Endometrium (tissue), 2 donors: Measurements from ENCODE around the gene MCF2L2.

Source experiments
- FAIRE-seq: peaks from 2 replicates; lab custom pipeline; 2012; peaks lifted over from hg19 to GRCh38; lab: Jason Lieb, UNC
- donor health status: control.
- donor health status: control.

The MCF2L2 gene

DNA sequence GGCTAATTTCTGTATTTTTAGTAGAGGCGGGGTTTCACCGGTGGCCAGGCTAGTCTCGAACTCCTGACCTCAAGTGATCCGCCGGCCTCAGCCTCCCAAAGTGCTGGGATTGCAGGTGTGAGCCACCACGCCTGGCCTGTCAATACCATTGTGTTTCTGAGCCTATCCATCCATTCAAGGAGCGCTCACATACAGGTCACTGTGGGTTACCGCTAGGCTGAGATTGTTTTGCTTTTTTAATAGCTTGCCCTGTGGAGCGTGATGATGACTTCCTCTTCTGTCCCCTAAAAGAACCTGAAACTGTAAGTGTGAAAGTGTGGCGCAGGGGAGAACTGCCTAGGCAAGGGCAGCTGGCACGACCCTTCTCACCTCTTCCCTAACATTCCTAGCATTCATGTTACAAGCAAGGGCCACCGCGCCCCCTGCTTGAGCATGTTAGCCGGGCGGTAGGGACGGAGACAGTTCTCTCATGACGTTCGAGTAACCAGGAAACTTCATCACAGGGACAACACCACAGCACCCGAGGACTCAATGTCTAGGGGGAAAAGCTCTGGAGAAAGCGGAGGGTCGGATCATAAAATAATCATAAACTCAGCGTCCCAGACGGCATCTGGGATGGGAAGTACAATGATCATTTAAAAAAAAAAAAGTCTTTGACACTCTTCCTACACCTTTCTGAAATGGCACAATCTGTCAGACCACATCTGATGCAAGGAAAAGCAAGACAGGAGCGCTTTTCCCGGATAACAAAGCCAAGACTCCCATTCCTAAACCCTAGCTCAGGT, 266.7 kb downstream of the MCF2L2 start:
- no peak for FAIRE-seq

DNA sequence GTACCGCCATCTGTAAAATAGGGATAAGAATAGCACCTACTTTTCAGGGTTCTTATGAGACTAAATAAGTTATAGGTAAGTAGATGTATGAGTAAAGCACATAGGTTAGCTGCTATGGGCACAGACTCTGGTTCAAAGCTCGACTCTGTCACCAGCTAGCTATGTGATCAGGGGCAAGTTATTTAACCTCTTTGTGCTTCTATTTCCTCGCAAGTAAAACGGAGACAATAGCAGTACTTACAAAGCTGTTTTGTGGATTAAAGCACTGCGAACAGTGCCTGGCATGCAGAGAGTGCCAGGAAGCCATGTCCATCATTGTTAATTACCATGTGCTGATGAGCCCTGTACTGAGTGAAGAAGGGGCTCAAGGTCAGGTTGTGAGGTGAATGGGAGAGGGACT, 267.8 kb downstream of the MCF2L2 start:
- no peak for FAIRE-seq

DNA sequence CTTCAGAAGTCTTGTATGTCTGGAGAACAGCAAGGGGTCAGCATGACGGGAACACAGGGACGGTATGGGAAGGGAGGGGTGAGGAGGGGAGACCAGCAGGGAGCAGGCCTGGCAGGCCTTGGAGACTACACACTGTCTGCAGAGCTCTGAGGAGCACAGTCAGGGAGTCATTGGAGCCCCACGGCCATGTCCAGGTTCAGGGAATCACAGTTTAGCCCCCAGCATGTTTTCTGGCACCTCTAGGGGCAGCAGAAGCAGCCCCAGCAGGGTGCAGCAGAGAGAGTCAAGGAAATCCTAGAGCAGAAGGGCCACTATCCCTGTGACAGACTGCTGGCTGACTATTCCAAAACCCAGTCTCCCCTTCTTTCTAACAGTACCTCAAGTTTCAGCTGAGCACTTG, 269.1 kb downstream of the MCF2L2 start:
- FAIRE-seq, result no peak

DNA sequence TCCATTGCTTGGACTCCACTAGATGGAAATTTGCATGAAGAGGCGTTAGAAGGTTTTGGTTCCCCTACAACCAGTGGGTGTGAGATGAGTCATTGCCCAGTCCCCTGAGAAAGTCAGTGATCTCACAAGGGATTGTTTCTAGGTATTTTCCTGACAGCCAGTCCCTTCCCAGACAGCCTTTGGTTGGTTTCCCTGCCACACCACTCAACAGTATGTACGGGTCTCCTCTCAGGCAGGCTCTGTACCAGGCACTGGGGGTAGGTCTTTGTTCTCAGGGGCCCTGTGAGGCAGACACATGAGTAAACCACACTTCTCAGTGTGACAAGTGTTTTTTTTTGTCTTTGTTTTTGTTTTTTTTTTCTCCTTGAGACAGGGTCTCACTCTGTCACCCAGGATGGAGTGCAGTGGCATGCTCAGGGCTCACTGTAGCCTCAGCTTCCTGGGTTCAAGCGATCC, 269.8 kb downstream of the MCF2L2 start:
- no peak for FAIRE-seq

DNA sequence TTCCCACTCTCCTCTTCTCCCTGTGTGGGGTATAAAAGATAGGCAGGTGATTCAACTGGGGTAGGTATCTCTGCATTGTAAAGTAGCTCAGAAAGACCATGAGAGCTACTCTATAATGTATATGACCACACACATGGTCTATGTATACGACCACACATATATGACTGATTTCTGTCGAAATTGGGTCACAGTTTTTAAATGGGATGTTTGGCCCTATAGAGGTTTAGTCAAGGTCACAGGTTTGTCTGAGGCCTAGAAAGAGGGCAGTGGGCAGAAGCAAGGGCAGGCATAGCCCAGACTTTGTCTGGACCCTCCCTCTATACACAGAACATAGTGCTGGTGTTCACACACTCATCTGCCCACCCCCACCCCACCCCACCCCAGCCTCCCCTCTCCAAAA, 270.3 kb downstream of the MCF2L2 start:
- no peak for FAIRE-seq

DNA sequence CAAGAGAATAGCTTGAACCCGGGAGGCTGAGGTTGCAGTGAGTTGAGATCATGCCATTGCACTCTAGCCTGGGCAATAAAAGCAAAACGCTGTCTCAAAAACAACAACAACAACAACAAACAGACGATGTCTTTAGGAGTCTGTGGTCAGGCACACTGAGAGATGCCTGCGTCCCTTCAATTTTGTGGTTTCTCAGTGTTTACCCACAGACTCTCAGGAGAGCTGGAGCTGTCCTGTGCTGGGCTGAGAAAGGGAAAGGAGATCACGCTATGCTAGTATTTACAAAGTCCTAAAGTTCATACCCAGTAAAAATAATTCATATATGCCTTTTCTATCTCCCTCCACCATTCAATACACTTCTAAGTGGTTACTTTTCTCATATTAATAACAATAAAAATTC, 272.2 kb downstream of the MCF2L2 start:
- FAIRE-seq, result no peak

DNA sequence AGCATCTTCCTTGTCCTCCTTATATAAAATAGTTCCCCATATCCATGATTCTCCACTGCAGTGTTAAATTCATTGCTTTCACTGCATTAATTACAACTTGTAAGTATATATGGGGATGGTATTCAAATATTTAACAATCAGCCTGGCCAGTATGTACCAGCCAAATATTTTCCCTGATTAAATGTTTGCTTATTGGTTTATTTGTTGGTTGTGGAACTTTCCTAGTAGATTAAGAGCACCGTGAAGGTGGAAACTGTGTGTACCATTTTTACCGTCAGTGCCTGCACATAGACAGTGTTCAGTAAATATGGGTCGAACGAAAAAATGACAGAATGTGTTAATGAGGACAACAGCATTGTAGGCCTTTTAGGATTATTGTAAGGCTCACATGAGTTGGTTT, 272.9 kb downstream of the MCF2L2 start:
- no peak for FAIRE-seq

DNA sequence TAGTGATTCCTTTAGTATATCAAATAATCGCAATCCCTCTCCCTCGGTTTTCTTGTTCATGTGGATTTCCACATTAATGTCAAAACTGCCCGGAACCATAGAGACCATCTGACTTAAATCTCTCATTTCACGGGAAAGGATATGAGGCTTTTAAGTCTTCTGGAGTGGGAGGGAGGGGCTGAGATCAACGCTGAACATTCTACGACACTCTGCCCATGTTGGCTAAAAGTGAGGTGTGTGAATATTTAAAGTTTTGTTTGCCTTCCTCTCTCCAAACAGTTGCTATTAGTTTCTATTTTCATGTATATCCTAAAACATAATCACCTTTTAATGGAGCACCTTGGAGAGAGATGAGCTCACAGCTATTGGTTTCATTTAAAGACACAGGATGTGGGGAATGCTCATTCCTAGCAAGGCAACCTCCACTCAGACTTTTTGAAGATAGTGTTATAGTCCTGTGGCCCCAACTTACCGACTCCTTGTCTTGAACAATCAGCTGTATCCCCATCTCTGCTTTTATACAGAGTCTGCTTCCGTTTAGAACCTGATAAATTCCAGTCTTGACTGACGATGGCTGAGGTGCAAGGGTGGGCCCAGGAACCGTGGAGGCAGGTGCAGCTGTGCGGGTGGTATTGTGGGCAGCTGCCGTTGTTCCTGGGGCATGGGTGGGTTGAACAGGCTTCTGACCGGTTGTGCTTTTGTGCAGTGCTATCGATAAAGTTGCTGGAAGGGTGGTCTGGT, 275.0 kb downstream of the MCF2L2 start:
- no peak for FAIRE-seq

DNA sequence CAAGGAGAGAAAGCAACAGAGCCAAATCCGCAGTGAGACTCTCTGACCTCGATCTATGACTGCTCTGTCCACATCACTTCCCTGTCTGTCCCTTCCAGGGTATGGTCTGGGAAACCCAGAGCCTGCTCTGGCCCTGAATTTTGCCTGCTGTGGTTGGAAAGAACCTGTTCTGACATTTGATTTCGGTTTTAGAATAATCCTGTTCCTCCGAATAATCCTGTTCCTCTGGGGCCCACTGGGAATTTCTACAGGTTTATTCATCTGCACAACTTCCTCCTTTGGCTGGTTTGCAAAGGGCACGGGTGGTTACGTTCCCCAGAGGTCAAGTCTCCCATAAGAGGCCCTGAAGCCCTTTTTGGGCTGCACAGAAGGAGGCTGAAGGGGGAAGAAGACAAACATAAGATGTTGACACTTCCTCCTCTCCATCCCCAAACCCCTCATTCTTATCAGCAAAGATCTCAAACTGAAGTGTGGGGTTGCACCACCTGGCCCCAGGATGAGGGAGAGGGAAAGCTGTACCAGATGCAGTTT, 276.5 kb downstream of the MCF2L2 start:
- FAIRE-seq, result no peak

DNA sequence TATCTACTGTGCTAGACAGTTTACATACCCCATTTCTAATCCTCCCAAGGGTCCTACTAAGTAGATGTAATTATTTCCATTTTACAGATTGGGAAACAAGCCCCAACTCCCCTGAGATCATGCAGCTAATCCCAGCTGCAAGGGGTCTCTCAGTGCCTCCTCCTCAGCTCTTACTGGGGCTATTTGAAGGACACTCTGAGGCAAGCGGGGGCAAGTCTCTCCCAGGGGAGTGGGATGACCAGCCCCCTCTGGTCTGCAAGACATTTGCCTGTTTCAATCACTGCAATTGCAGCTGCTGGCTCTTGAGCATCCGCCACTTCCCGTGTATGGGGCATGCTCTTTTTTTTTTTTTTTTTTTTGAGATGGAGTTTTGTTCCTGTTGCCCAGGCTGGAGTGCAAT, 277.3 kb downstream of the MCF2L2 start:
- FAIRE-seq, result no peak

DNA sequence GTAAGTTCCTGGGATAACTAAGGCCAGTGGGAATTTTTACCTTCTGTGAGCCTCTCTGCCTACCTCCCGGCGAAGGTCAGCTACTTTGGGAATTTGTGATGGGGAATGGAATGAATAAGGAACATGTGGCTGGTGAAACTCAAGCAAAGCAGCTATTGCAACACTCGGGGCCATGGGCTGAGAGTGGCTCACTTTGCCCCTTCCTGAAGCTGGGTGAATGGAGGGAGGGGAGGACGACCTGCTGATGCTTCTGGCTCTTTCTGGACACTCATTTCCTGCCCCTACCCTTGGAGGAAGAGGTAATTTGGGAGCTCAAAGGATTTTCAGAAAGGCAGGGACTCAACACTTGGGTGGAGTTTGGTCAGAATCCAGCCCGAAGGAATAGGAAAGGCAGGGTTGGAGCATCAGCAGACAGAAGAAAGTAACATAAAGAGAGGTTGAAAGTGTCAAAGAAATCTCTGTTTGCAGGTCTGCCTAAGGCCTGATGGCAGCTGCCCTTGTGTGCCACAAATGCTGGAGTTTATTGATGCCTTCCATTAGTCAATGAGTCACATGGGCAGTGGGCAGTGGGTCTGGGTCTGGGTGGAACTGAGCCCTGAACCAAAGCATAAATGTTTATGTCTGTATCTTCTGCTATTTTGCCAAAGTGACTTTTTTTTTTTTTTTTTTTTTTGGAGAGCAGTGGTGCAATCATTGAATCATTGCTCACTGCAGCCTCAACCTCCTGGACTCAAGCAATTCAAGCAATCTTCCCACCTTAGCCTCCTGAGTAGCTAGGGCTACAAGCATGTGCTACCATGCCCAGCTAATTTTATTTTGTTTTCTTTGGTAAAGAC, 278.3 kb downstream of the MCF2L2 start:
- FAIRE-seq, result no peak

DNA sequence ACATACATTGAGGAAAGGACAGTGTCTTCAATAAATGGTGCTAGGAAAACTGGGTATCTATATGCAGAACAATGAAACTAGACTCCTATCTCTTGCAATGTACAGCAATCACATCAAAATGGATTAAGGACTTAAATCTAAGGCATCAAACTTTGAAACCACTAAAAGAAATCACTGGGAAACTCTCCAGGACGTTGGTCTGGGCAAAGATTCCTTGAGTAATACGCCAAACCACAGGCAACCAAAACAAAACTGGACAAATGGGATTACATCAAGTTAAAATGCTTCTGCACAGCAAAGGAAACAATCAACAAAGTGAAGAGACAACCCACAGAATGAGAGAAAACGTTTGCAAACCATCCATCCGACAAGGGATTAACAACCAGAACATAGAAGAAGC, 280.4 kb downstream of the MCF2L2 start:
- no peak for FAIRE-seq

DNA sequence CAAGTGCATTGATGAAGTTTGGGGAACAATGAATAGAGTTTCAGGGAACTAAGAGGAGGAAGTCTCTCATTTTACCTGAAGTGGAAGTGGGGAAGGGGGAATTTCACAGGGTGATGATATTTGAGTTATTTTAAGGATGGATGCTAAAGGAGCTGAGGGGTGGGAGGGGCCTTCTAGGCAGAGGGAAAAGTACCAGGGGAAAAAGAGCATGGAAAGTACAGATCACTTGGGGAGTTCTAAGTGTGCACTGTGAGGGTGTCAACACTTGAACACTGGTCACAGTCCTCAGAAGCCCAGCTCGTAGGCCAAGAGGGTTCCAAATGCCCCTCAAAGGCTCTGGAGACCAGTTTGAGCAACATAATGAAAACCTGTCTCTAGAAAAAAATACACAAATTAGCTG, 284.1 kb downstream of the MCF2L2 start:
- FAIRE-seq, result no peak

DNA sequence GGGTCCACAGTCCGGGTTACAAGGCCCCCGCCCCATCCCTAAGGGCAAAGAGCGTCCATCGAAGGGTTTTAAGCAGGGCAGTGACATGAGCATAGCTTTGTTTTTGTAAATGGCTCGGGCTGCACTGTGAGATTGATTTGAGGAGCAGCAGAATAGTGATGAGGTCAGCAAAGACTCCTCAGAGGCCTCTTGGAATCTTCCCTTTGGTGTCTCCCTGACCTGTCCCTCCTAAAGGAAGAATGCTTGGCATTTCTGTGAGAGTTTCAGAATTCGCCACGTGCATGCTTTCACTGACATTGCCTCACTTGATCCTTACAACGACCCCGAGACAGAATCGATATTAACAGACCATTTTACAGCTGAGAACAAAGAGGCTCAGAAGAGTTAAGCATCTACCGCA, 286.2 kb downstream of the MCF2L2 start:
- no peak for FAIRE-seq

DNA sequence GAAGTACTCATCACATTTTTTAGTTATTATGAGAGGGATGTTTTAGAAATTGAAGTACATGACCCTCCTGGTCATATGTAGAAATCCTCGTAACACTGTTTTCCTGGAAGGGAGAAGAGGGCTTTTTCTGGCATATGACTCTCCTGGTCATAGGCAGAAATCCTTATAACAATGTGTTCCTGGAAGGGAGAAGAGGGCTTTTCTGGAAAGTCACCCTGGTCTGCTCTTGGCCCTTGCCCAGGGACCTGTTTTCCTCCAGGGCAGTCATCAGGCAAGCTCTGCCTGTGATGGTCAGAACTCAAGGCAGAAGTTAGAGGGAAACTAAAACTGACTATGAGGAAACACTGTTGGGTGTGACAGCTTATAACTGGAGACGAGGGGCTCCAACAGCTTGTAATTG, 293.6 kb downstream of the MCF2L2 start:
- FAIRE-seq, result no peak

DNA sequence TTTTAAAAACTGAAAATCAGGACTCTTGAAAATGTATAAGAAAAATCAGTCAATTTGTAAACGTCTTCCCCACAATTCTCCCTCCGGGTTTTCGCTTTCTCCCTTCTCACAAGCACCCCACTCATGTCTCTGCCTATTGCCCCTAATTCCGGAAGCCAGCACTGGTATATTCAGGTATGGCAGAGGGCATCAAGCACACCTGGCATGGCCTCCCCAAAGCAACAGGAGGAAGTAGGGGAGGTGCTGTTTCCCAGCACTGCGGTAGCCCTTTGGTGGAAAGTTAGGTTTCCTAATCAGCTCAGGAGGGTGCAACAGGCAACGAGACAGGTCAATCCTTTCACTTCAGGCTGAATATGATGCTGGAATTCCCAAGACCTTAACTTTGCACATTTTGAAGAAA, 296.0 kb downstream of the MCF2L2 start:
- FAIRE-seq, result no peak

DNA sequence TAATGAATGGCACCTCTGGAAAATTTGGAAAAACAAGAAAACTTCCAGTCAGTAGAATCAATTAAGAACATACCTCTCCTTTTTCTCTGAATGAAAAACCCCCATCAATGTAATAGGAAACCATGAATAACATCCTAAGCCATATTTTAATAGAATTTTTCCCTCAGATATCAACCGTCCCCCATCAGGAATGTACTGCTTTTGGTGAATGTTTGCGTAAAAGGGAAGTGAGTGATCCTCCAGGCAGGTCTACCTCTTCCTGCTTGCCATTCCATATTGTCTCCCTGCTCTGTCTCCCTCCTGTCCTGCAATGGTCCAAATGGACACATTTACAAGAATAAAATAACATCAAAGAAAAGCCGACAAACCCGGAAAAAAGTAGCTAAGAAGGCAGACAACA, 296.7 kb downstream of the MCF2L2 start:
- FAIRE-seq, result no peak

DNA sequence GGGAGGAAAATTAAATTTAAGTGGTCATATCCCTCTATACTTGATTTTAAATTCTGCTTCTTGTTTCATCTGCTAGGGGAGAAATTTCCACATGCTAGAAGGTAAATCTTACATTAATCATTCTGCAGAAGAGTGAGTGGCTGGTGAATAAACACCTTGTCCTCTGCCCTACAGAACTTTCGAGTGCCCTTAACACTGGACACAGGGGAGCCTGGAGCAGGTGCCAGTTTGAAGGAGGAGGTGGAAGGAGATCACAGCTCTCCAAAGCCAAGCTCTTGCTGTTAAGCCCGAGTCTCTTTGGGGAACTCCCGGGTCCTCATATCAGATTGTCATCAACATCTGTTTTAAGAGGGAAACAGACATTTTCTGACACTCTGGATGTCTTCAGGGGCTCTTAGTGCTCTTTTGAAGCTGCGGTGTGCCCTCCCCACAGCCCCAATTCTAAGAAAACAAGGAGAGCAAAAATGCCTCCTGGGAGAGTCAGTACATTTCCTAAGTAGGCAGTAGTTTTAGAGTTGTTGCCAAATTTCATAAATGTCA, 297.2 kb downstream of the MCF2L2 start:
- FAIRE-seq, result no peak

DNA sequence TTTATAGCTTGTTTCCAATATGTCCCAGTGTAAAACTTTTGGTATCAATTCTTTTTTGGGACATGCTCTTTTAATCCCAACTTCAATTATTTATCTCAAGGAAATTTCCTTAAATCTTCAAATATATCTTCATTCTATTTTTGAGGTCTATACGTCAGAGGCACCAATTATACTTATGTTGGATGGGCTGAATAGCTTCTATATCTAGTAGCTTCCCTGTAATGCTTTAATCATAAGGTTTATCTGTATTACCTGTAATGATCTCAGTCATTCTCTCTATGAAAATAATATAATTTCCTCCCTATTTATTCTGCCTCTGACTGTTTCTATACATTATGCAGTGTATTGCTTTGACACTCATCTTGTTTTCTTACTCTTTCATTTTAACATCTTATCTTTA, 299.2 kb downstream of the MCF2L2 start:
- no peak for FAIRE-seq

DNA sequence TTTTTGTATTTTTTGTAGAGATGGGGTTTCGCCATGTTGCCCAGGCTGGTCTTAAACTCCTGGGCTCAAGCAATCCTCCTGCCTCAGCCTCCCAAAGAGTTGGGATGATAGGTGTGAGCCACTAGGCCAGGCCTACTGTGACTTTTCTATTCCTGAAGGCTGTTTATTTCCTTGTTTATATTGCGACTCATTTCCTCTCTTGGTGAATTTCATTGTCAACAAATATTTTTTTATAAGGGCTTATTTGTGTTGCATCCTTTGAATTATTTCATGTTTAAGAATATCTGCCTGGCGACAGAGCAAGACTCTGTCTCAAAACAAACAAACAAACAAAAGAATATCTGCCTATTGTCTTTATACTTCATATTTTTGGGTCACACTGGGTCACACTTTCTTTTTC, 299.7 kb downstream of the MCF2L2 start:
- FAIRE-seq, result no peak
